GM19023 (cell line): ENCODE results near the gene CRY1.
"Not testable (repeated sequence)": the region's sequence is repeated elsewhere in the genome, so short reads cannot be mapped to it uniquely, and the experiment has no call there.

Experiments
- ATAC-seq: cut with Tn5 transposase; IDR thresholded peaks from one replicate; pipeline ENCODE4 v1.9.1; 2021; ENCODE audit warnings: mild to moderate bottlenecking, moderate library complexity; ENCODE audit not compliant: unreplicated experiment

CRY1 gene

GRCh38 chr12:107108995-107109508 is 15.7 kb upstream of the CRY1 start:
- no peak for ATAC-seq

- ATAC-seq: not testable (repeated sequence)
These were observed 15.0 kb upstream of the CRY1 start for GRCh38 chr12:107108366-107108765.

- no peak for ATAC-seq
These were observed 14.0 kb upstream of the CRY1 start for GRCh38 chr12:107107381-107107780.

- ATAC-seq: no peak
These were observed 13.1 kb upstream of the CRY1 start for GRCh38 chr12:107106241-107107025.

GRCh38 chr12:107105410-107105703 is 12.0 kb upstream of the CRY1 start:
- no peak for ATAC-seq

GRCh38 chr12:107103516-107103915 is 10.2 kb upstream of the CRY1 start:
- ATAC-seq: no peak

GRCh38 chr12:107103097-107103496 is 9.7 kb upstream of the CRY1 start:
- ATAC-seq: no peak

- no peak for ATAC-seq
These were observed 8.9 kb upstream of the CRY1 start for GRCh38 chr12:107102294-107102693.

- ATAC-seq: no peak
These were observed 8.3 kb upstream of the CRY1 start for GRCh38 chr12:107101651-107102050.

- ATAC-seq: no peak
These were observed 6.6 kb upstream of the CRY1 start for GRCh38 chr12:107099917-107100316.

GRCh38 chr12:107096571-107096970 is 3.2 kb upstream of the CRY1 start:
- ATAC-seq: no peak

- no peak for ATAC-seq
These were observed 767 bp upstream of the CRY1 start for GRCh38 chr12:107094183-107094448.

GRCh38 chr12:107092669-107093416 is 506 bp downstream of the CRY1 start:
- peak; percentile 28 for ATAC-seq

GRCh38 chr12:107091989-107092641 is 1.2 kb downstream of the CRY1 start:
- ATAC-seq: no peak

- no peak for ATAC-seq
These were observed 2.0 kb downstream of the CRY1 start for GRCh38 chr12:107091381-107091780.

GRCh38 chr12:107090711-107091110 is 2.6 kb downstream of the CRY1 start:
- no peak for ATAC-seq

- no peak for ATAC-seq
These were observed 4.4 kb downstream of the CRY1 start for GRCh38 chr12:107088912-107089311.

GRCh38 chr12:107086314-107086713 is 7.0 kb downstream of the CRY1 start:
- no peak for ATAC-seq

GRCh38 chr12:107081778-107082177 is 11.6 kb downstream of the CRY1 start:
- no peak for ATAC-seq

GRCh38 chr12:107080299-107080698 is 13.1 kb downstream of the CRY1 start:
- no peak for ATAC-seq

GRCh38 chr12:107079172-107080011 is 14.0 kb downstream of the CRY1 start:
- ATAC-seq: no peak
